Activated gamma-delta T cell treated with Interleukin-2 at 50 U/mL for 16 hours (primary cell): ENCODE measurements around the gene CD44.

Experiments
- DNase-seq: peaks from one replicate; pipeline ENCODE4 v3.0.0-alpha.2; 2020

The CD44 gene

DNA sequence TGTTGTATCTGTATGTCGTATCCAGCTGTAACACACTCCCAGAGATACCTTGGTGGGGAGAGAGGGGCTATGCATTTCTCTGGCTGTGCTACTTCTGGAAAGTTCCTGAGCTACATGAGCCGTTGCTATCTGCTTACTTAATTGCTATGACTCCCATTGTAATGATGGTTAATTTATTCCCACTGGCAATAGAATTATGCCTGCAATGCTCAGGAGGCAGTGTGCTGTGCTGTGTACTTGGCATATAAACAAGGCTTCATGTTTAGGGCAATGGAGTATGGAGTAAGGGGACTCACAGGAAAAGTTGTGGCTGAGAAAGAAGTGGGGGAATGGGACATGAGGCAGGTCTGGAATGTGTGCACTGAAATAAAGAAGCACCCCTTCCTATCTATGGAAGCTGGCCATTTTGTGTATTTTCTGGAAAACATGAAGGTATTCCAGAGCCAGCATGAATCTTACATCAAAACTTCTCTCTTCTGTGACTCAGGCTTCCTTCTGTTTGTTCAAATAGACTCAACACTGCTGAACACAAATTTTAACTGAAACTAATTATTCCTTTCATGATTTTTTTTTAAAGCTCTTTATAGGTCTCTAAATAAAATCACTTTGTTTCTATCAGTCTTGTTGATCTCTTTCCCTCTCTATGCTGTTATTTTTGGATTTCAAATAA is 40.6 kb downstream of the CD44 start:
- no peak for DNase-seq

GRCh38 chr11:35180317-35181233 is 41.6 kb downstream of the CD44 start:
- no peak for DNase-seq

- DNase-seq: no peak
Observed at GRCh38 chr11:35182317-35182939, 43.5 kb downstream of the CD44 start.

- DNase-seq: no peak
Observed at GRCh38 chr11:35183326-35183925, 44.5 kb downstream of the CD44 start.

DNA sequence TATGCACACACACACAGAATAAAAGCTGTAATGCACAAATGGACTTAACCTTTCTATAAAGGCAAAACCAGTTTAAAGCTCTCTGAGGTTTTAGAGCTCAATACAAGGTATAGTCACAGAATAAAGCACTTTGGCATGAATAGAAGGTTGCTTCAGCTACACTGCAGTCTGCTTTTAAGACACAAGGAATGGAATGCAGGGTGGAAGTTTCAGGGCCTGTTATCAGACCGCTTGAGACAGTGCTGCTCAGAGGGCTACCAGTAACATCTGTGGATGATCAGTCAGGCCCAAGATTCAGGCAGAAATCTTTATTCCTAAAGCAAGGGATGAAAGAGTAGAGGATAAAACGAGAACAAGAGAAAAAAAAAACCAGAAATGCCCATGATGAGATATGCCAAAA is 46.7 kb downstream of the CD44 start:
- DNase-seq: no peak

DNA sequence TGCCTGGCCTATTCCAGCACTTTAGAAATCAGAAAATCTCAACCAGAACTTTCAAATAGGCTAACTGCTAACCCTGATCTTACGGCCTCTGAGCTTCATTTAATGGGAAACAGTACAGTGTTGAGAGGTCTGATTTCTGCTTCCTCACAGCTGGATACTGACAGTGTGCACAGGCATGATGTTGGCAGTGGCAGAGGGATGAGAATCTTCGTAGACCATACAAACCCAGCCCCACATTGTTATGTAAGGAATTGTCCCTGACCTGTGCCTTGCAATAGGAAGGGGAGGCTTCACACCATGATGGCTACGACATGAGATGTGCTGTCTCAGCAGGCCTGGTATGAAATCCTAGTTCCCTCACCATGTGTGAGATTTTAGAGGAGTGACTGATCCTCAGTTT is 49.0 kb downstream of the CD44 start:
- no peak for DNase-seq

DNA sequence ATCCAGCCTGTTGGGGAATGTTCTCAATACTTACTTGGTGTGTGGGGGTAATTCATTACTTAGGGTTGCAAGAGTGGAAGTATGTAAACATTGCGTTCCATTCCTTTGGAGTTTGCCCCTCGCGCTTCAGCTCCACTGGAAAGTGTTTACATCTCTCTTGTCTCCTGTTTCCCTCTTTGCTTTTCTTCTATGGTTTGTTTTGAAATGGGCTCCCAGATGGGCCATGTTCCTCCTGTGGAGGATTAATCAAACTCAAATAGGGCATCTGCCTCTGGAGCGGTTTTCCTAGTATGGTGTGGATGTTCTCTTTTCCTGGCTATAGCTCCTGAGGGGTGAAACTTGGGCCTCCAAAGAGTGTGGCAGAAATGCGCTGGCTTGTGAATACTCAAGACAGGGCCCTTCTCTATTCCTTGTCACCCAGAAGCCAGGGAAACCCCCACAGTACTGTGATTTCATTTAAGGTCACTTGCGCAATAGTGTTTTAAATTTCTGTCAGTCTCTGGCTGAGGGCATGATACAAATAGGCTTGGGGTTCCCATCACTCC is 51.9 kb downstream of the CD44 start:
- DNase-seq: no peak

GRCh38 chr11:35192347-35192746 is 53.4 kb downstream of the CD44 start:
- DNase-seq: no peak

DNA sequence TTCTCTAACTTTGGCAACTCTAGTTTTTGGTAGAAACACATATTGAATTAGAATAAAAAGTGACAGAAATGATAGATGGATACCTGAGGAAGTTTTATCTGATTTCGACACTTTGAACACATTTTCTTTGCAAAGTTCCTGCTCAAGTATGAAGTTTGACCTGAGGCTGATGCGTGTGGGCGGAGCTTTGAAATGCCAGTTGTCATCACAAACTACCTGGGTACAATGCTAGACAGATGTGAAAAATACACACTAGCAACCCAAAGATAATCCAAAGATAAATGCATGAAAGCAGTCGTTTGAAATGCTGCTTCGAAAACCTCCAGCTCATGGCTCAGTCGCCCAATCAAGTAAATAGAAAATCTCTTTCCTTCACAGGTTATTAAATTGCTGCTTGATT is 54.8 kb downstream of the CD44 start:
- no peak for DNase-seq

GRCh38 chr11:35197292-35197691 is 58.3 kb downstream of the CD44 start:
- DNase-seq: no peak

DNA sequence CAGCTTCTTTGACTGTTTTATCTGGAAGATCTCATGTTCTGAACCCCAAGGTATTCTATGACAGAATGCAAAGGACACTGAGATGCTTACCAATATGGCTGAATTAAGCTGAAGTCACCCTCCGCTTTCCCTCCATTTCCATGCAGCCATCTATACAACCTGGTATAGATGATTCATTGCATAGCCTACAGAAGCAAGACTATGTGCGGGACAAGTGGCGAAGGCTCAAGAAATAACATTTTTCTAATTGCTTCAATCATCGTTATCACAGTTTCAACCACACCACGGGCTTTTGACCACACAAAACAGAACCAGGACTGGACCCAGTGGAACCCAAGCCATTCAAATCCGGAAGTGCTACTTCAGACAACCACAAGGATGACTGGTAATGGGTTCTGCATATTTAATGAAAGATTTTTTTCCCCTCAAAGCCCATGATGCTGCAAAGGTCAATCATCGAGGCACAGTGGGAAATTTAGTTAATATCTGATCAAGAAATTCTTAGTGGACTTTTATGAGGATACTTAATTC is 61.9 kb downstream of the CD44 start:
- DNase-seq: no peak

DNA sequence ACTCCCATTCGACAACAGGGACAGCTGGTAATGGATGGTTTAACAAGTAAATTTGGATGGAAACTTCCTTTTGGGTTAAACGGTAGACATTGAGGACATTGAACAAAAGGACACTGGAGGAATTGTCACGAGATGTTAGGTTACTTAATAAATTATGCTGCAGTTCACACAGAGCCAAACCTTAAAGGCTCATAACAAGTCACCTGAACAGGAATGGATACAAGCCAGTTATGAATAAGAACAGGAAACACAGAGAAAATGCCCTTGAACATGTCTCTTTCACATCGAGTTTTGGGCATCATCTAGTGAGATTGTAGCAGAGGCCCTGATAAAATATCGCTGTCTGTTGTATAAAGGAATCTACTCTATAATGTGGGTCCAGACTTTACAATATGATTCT is 65.6 kb downstream of the CD44 start:
- DNase-seq: no peak

GRCh38 chr11:35206616-35207015 is 67.6 kb downstream of the CD44 start:
- DNase-seq: no peak

GRCh38 chr11:35207471-35208403 is 68.8 kb downstream of the CD44 start:
- no peak for DNase-seq

- no peak for DNase-seq
Observed at GRCh38 chr11:35208795-35209194, 69.8 kb downstream of the CD44 start.

DNA sequence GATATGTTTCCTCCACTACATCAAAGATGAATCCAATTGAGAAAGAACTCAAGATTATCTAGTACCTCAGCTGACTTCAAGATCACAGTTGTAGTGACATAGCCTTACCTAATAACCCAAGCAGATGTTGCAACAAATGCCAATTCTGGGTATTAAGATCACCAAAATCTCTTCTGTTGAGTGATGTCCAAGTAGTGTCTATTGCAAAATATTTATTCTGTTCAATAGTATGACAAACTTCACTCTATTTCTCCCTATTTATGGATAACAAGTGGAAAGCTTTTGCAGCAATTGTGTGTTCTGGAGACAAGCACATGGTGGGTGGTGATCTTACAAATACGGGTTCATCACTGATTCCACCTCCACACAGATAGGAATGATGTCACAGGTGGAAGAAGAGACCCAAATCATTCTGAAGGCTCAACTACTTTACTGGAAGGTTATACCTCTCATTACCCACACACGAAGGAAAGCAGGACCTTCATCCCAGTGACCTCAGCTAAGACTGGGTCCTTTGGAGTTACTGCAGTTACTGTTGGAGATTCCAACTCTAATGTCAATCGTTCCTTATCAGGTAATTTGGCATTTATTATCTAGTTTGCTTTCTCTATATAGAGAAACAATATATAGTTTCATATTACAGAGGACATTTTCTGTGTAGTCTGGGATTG is 72.0 kb downstream of the CD44 start:
- DNase-seq: no peak

DNA sequence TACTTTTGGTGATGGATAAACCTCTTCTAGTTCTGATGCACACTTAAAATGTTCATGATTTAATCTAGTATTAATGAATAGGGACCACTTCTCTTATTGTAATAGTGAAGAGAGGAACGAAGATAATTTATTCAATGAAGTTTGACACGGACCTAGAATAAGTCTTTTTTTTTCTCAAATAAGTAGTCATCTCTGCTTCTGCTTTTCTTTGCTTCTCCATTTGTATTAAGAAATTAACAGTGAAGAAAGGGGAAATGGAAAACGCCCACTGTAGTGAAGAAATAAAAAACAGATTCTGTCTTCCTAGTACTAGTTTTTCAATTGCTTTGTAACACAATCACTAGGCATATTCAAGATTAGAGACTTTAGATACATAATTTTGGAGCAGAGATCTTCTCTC is 73.0 kb downstream of the CD44 start:
- no peak for DNase-seq

DNA sequence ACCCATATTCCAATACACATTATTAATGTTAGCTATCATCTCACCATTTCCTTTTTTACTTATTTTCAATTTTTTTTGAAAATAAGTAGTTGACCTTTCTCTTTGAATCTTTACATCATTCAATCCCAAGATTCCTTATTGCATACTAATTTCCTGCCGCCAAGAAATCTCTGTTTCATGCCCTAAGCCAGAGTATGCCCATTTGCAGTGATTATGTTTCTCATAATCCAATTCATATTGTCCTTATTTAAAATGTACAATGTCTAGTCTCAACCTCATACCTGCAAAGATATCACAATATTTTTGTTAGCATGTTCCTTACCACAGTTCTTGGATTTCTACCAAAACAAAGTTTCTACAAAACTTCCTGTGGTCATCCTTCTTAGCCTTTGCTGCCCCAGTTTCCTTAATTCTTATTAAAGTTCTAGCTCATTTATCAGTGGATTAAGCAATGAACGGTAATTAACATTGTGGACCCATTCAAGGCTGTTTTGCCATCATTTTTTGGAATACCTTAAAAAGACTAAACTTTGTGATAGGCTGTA is 75.3 kb downstream of the CD44 start:
- no peak for DNase-seq

- no peak for DNase-seq
Observed at GRCh38 chr11:35214792-35215193, 75.8 kb downstream of the CD44 start.

DNA sequence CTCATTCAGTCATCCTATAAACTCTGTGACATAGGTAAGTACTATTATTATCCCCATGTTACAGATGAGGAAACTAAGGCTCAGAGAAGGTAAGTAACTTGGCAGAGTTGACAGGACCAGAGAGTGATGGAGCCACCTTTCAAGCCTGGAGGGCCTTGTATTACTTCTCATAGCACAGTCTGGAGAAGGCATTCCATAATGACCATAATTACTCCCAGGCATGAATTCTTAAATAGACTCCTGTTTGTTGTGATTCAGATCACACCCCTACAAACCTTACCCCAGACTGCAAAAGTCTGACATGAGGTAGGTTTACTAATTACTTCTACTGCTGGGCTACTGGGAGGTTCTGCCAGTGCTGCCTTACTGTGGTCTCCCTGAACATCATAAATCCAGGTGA is 77.0 kb downstream of the CD44 start:
- no peak for DNase-seq
